Nephron (organoid): Measurements from ENCODE around the gene SAT1.

ENCODE experiments used
- H3K27ac Mint-ChIP-seq, 3 experiments: 2 replicates each; pipeline ENCODE4 v1.8.0; 2020; ENCODE audit warnings: mixed read lengths in 3 of 3, mild to moderate bottlenecking in 2 of 3, moderate library complexity in 1 of 3
- H3K27me3 Mint-ChIP-seq: 2 replicates; pipeline ENCODE4 v1.8.0; 2021; ENCODE audit warnings: low read depth, mild to moderate bottlenecking, moderate library complexity, mixed read lengths
- H3K36me3 Mint-ChIP-seq: 2 replicates; pipeline ENCODE4 v1.8.0; 2020; ENCODE audit warnings: low read depth, mixed read lengths
- H3K4me1 Mint-ChIP-seq: 2 replicates; pipeline ENCODE4 v1.8.0; 2020; ENCODE audit warnings: mixed read lengths
- H3K4me3 Mint-ChIP-seq, 3 experiments: 2 replicates each; pipeline ENCODE4 v1.8.0; 2020; ENCODE audit warnings: mild to moderate bottlenecking in 3 of 3, mixed read lengths in 3 of 3, moderate library complexity in 2 of 3
- H3K9me3 Mint-ChIP-seq: 2 replicates; pipeline ENCODE4 v1.8.0; 2020; ENCODE audit warnings: mixed read lengths
- CTCF ChIP-seq, 3 experiments: fragments of 200-600 bp; sonication (generic); IDR thresholded peaks; one replicate each; pipeline ENCODE4 v1.5.0; 2021; ENCODE audit warnings: antibody characterized with exemption in 3 of 3; ENCODE audit not compliant: unreplicated experiment in 3 of 3

SAT1 gene

GRCh38 chrX:23759821-23760220 lies 23.2 kb upstream of the SAT1 start:
- H3K4me3 Mint-ChIP-seq: no peak overlapping the region
- H3K27ac Mint-ChIP-seq: no peak overlapping the region
- no peaks in the 10 kb centered on the region for H3K36me3 Mint-ChIP-seq
- no peaks in the 10 kb centered on the region for H3K27me3 Mint-ChIP-seq
- H3K4me1 Mint-ChIP-seq: peaks cover 8% of the 10 kb centered on the region
- TF ChIP-seq CTCF (IDR thresholded peaks at IDR 0.05; ENCODE audit: unreplicated experiment in 3 of 3): no peak
- no peaks in the 10 kb centered on the region for H3K9me3 Mint-ChIP-seq

- H3K4me1 Mint-ChIP-seq: peaks cover 9% of the 10 kb centered on the region
- H3K9me3 Mint-ChIP-seq: no peaks in the 10 kb centered on the region
- TF ChIP-seq CTCF (IDR thresholded peaks at IDR 0.05; ENCODE audit: unreplicated experiment in 3 of 3): no peak
- H3K27ac Mint-ChIP-seq: peak overlapping the region in 1 of 3 experiments; percentile 85
- H3K4me3 Mint-ChIP-seq: no peak overlapping the region
- peaks cover 4% of the 10 kb centered on the region for H3K27me3 Mint-ChIP-seq
- no peaks in the 10 kb centered on the region for H3K36me3 Mint-ChIP-seq
These were observed 18.6 kb upstream of the SAT1 start for GRCh38 chrX:23764188-23764984.

- Mint-ChIP-seq H3K27me3 (peaks cover 4% of the 10 kb centered on the region), H3K27ac (peak overlapping the region in 1 of 3 experiments; percentile 10), H3K4me3 (no peak overlapping the region), H3K36me3 (no peaks in the 10 kb centered on the region), H3K9me3 (no peaks in the 10 kb centered on the region), H3K4me1 (peaks cover 9% of the 10 kb centered on the region)
- no peak for TF ChIP-seq CTCF (IDR thresholded peaks at IDR 0.05; ENCODE audit: unreplicated experiment in 3 of 3)
These were observed 17.5 kb upstream of the SAT1 start for GRCh38 chrX:23765449-23765848.

GRCh38 chrX:23765868-23766267 lies 17.1 kb upstream of the SAT1 start:
- H3K27me3 Mint-ChIP-seq: peaks cover 4% of the 10 kb centered on the region
- H3K36me3 Mint-ChIP-seq: no peaks in the 10 kb centered on the region
- no peak for TF ChIP-seq CTCF (IDR thresholded peaks at IDR 0.05; ENCODE audit: unreplicated experiment in 3 of 3)

GRCh38 chrX:23766650-23767551 lies 16.1 kb upstream of the SAT1 start:
- no peaks in the 10 kb centered on the region for H3K9me3 Mint-ChIP-seq
- peaks cover 4% of the 10 kb centered on the region for H3K27me3 Mint-ChIP-seq
- no peaks in the 10 kb centered on the region for H3K36me3 Mint-ChIP-seq
- no peak for TF ChIP-seq CTCF (IDR thresholded peaks at IDR 0.05; ENCODE audit: unreplicated experiment in 3 of 3)
- peaks cover 9% of the 10 kb centered on the region for H3K4me1 Mint-ChIP-seq
- H3K4me3 Mint-ChIP-seq: no peak overlapping the region
- H3K27ac Mint-ChIP-seq: peak overlapping the region in 1 of 3 experiments; percentile 65

More at GRCh38 chrX:23765868-23766267, 17.1 kb upstream of the SAT1 start:
- Mint-ChIP-seq H3K27ac (no peak overlapping the region), H3K4me3 (no peak overlapping the region), H3K9me3 (no peaks in the 10 kb centered on the region), H3K4me1 (peaks cover 9% of the 10 kb centered on the region)
